ENCODE results near the gene TJP2.

Gene TJP2

DNA sequence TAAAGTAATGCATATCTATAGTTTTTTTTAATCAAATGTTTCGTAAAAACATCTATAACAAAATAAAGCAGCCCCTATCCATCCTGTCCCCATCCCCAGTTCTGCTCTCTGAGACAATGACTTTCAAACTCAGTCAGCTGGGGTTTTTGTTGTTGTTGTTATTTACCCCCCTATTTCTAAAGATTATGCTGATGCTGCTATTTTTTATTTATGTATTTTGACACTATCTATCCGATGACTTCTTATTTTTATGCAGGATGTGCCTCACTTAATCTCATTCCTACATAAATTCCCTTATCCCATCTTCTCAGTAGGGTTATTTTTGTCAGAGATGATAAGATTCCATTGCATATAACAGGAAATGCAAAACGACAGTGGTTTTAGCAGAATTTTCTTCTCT is 105.7 kb downstream of the TJP2 start:
- no peaks in the 10 kb centered on the region for H3K27me3 ChIP-seq (ENCODE audit: insufficient read depth, insufficient read length)
- no peak for TF ChIP-seq ZNF274 (IDR thresholded peaks at IDR 0.05; ENCODE audit: low read depth, low read length)
- TF ChIP-seq SUZ12 (IDR thresholded peaks at IDR 0.05; ENCODE audit: extremely low read depth, insufficient read depth, insufficient read length): no peak
- no peak for TF ChIP-seq YY1 (IDR thresholded peaks at IDR 0.05; ENCODE audit: insufficient read depth, insufficient read length)
- H3K4me1 ChIP-seq (ENCODE audit: insufficient read depth, insufficient read length): no peaks in the 10 kb centered on the region
- H3K9me3 ChIP-seq (ENCODE audit: insufficient read depth, low read length): peaks cover 5% of the 10 kb centered on the region; the same call in 1 of the 2 replicates
- H3K4me3 ChIP-seq (ENCODE audit: insufficient read length, low read depth): no peak overlapping the region
- no peak for DNase-seq (ENCODE audit: low read depth, low spot score)
- no peaks in the 10 kb centered on the region for H3K36me3 ChIP-seq (ENCODE audit: insufficient read depth, insufficient read length, low read length)
- H3K9ac ChIP-seq (ENCODE audit: insufficient read length, low read depth): no peak overlapping the region

DNA sequence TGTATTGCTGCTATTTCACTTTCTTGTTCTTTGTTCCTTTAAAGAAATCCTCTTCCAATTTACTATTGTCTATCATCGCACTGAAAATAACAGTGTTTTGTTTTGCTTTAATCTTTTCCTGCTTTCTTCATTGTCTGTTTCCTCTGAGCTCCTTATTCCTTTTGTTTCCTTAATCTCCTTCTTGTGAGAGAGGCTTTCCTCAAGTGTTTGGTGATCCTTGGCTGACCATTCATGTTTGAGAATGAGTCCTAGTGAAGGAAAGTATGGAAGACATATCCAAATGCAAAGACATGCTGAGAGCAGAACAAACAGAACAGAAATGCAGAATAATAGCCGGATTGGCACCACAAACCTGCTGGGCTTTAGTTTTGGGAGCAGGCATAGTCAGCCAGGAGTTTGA is 108.9 kb downstream of the TJP2 start:
- Histone ChIP-seq H3K27me3 (ENCODE audit: insufficient read depth, insufficient read length) (no peaks in the 10 kb centered on the region), H3K4me1 (ENCODE audit: insufficient read depth, insufficient read length) (no peaks in the 10 kb centered on the region), H3K9ac (ENCODE audit: insufficient read length, low read depth) (no peak overlapping the region), H3K36me3 (ENCODE audit: insufficient read depth, insufficient read length, low read length) (no peaks in the 10 kb centered on the region), H3K4me3 (ENCODE audit: insufficient read length, low read depth) (no peak overlapping the region), H3K9me3 (ENCODE audit: insufficient read depth, low read length) (0 out of 2 replicates have a peak, but pooled peaks cover 5% of the 10 kb centered on the region)
- DNase-seq (ENCODE audit: low read depth, low spot score): peak; percentile 71
- no peak for TF ChIP-seq ZNF274 (IDR thresholded peaks at IDR 0.05; ENCODE audit: low read depth, low read length)
- TF ChIP-seq SUZ12 (IDR thresholded peaks at IDR 0.05; ENCODE audit: extremely low read depth, insufficient read depth, insufficient read length): no peak
- TF ChIP-seq YY1 (IDR thresholded peaks at IDR 0.05; ENCODE audit: insufficient read depth, insufficient read length): no peak

DNA sequence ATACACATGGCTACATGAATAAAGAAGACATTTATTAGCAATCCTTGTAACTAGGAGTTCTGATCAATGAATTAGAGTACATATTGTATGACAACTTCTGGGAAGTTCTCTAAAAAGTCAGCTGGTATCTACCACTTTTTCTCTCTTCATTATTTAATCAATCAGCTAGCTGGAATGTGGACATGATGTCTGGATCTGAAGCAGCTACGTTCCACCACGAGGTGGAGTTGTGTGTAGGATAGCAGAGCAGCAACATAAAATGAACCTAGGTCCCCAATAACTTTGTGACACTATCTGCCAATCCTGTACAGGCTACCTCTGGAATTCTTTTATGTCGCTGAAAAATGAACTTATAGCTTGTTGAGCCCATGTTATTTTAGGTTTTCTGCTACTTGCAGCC is 118.0 kb downstream of the TJP2 start:
- no peak for DNase-seq (ENCODE audit: low read depth, low spot score)
- Histone ChIP-seq H3K36me3 (ENCODE audit: insufficient read depth, insufficient read length, low read length) (no peaks in the 10 kb centered on the region), H3K4me1 (ENCODE audit: insufficient read depth, insufficient read length) (no peaks in the 10 kb centered on the region), H3K27me3 (ENCODE audit: insufficient read depth, insufficient read length) (no peaks in the 10 kb centered on the region), H3K4me3 (ENCODE audit: insufficient read length, low read depth) (no peak overlapping the region), H3K9me3 (ENCODE audit: insufficient read depth, low read length) (no peaks in the 10 kb centered on the region), H3K9ac (ENCODE audit: insufficient read length, low read depth) (no peak overlapping the region)
- TF ChIP-seq SUZ12 (IDR thresholded peaks at IDR 0.05; ENCODE audit: extremely low read depth, insufficient read depth, insufficient read length) (no peak), YY1 (IDR thresholded peaks at IDR 0.05; ENCODE audit: insufficient read depth, insufficient read length) (no peak), ZNF274 (IDR thresholded peaks at IDR 0.05; ENCODE audit: low read depth, low read length) (no peak)

DNA sequence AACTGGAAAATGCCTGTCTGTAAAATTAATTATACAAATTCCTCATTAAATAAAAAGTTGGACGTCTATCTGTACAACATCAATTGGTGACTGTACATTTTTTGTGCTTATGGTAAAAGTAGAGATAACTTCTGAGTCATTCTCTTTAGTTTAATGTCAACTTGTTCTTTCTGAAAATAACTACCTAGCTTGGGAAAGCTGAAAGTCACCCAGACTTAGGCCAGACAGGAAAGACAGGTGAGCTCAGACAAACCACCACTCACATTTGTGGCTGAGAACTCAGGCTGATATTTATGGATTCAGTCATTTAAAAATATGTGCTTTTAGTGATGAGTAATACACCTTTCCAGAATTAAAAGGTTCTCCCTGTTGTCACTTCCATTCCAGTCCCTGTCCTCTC is 119.1 kb downstream of the TJP2 start:
- Histone ChIP-seq H3K9me3 (ENCODE audit: insufficient read depth, low read length) (no peaks in the 10 kb centered on the region), H3K4me3 (ENCODE audit: insufficient read length, low read depth) (no peak overlapping the region), H3K27me3 (ENCODE audit: insufficient read depth, insufficient read length) (no peaks in the 10 kb centered on the region), H3K36me3 (ENCODE audit: insufficient read depth, insufficient read length, low read length) (no peaks in the 10 kb centered on the region), H3K9ac (ENCODE audit: insufficient read length, low read depth) (no peak overlapping the region), H3K4me1 (ENCODE audit: insufficient read depth, insufficient read length) (no peaks in the 10 kb centered on the region)
- no peak for TF ChIP-seq ZNF274 (IDR thresholded peaks at IDR 0.05; ENCODE audit: low read depth, low read length)
- no peak for TF ChIP-seq YY1 (IDR thresholded peaks at IDR 0.05; ENCODE audit: insufficient read depth, insufficient read length)
- TF ChIP-seq SUZ12 (IDR thresholded peaks at IDR 0.05; ENCODE audit: extremely low read depth, insufficient read depth, insufficient read length): no peak
- no peak for DNase-seq (ENCODE audit: low read depth, low spot score)

DNA sequence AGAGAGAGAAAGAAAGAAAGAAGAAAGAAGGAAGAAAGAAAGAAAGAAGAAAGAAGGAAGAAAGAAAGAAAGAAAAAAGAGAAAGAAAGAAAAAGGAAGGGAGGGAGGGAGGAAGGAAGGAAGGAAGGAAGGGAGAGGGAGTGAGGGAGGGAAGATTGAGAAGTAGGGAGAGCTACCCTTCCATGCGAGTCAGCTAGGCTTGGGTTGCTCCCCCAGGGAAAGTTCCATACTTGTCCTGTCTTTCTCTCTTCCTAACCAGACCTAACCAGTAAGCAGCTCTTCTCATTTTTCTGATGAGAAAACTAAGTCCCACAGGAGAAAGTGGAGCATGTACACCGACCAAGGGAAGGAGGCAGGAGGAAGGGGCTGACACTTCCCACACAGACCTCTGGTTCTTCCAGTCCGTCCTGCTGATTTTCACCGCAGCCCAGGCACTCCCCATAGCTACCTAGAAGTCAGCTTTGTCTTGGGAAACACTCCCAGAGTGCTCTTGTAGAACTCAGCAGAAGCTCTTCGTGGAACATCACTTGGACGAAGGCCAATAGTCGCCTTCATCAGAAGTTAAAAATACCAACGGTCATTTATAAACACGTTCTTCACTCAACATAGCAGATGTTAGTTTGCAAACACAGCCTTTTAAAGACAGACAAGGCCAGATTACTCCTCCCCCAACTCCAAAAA is 121.9 kb downstream of the TJP2 start:
- no peaks in the 10 kb centered on the region for H3K36me3 ChIP-seq (ENCODE audit: insufficient read depth, insufficient read length, low read length)
- H3K27me3 ChIP-seq (ENCODE audit: insufficient read depth, insufficient read length): no peaks in the 10 kb centered on the region
- H3K4me1 ChIP-seq (ENCODE audit: insufficient read depth, insufficient read length): no peaks in the 10 kb centered on the region
- TF ChIP-seq YY1 (IDR thresholded peaks at IDR 0.05; ENCODE audit: insufficient read depth, insufficient read length) (no peak), ZNF274 (IDR thresholded peaks at IDR 0.05; ENCODE audit: low read depth, low read length) (no peak), SUZ12 (IDR thresholded peaks at IDR 0.05; ENCODE audit: extremely low read depth, insufficient read depth, insufficient read length) (no peak)
- no peak overlapping the region for H3K4me3 ChIP-seq (ENCODE audit: insufficient read length, low read depth)
- no peaks in the 10 kb centered on the region for H3K9me3 ChIP-seq (ENCODE audit: insufficient read depth, low read length)
- DNase-seq (ENCODE audit: low read depth, low spot score): no peak
- H3K9ac ChIP-seq (ENCODE audit: insufficient read length, low read depth): no peak overlapping the region

DNA sequence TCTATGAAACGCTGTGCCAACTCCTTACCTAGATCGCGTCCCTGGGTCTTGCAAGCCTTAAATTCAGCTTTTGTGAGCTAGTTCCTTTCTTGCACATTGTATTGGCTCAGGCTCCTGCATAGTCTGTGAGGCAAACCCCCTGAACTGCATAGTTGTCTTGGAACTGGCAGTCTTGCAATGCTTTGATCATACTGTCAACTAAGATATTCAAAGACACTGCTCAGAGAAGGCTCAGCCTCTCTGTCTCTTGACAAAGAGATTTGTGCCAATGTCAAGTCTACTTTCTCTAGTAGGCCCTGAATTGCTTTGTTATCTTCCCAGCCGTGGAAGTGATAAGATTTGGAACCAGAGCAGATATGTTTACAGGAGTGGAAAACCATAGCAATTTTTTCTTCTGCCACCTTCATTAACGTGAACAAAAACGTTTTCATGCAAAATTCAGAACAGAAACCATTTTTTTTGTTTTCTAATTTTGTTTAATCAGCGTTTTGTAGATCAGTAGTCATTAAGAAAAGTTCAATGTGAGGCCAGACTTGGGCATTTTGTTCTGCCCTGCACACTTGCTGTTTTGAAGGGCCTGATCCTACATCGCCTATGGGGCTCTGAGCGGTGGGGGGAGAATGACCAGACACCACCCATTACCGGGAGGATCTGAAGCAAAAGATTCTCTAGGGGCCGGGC is 123.4 kb downstream of the TJP2 start:
- Histone ChIP-seq H3K27me3 (ENCODE audit: insufficient read depth, insufficient read length) (no peaks in the 10 kb centered on the region), H3K9ac (ENCODE audit: insufficient read length, low read depth) (no peak overlapping the region), H3K4me3 (ENCODE audit: insufficient read length, low read depth) (no peak overlapping the region), H3K36me3 (ENCODE audit: insufficient read depth, insufficient read length, low read length) (no peaks in the 10 kb centered on the region), H3K9me3 (ENCODE audit: insufficient read depth, low read length) (no peaks in the 10 kb centered on the region), H3K4me1 (ENCODE audit: insufficient read depth, insufficient read length) (no peaks in the 10 kb centered on the region)
- TF ChIP-seq YY1 (IDR thresholded peaks at IDR 0.05; ENCODE audit: insufficient read depth, insufficient read length): no peak
- TF ChIP-seq SUZ12 (IDR thresholded peaks at IDR 0.05; ENCODE audit: extremely low read depth, insufficient read depth, insufficient read length): no peak
- TF ChIP-seq ZNF274 (IDR thresholded peaks at IDR 0.05; ENCODE audit: low read depth, low read length): no peak
- DNase-seq (ENCODE audit: low read depth, low spot score): no peak

DNA sequence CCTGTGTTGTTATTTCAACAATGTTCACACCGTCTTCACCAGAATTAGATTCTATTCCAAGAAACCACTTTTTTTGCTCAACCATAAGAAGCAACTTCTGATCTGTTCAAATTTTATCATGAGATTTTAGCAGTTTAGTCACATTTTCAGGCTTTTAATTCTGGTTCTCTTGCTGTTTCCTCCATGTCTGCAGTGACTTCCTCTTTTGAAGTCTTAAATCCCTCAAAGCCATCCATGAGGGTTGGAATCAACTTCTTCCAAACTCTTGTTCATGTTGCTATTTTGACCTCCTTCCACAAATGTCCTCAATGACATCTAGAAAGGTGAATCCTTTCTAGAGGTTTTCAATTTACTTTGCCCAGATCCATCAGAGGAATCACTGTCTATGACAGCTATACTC is 125.2 kb downstream of the TJP2 start:
- no peaks in the 10 kb centered on the region for H3K27me3 ChIP-seq (ENCODE audit: insufficient read depth, insufficient read length)
- DNase-seq (ENCODE audit: low read depth, low spot score): no peak
- H3K9me3 ChIP-seq (ENCODE audit: insufficient read depth, low read length): 0 out of 2 replicates have a peak, but pooled peaks cover 1% of the 10 kb centered on the region
- no peaks in the 10 kb centered on the region for H3K36me3 ChIP-seq (ENCODE audit: insufficient read depth, insufficient read length, low read length)
- no peak overlapping the region for H3K4me3 ChIP-seq (ENCODE audit: insufficient read length, low read depth)
- TF ChIP-seq ZNF274 (IDR thresholded peaks at IDR 0.05; ENCODE audit: low read depth, low read length) (no peak), SUZ12 (IDR thresholded peaks at IDR 0.05; ENCODE audit: extremely low read depth, insufficient read depth, insufficient read length) (no peak), YY1 (IDR thresholded peaks at IDR 0.05; ENCODE audit: insufficient read depth, insufficient read length) (no peak)
- H3K4me1 ChIP-seq (ENCODE audit: insufficient read depth, insufficient read length): no peaks in the 10 kb centered on the region
- no peak overlapping the region for H3K9ac ChIP-seq (ENCODE audit: insufficient read length, low read depth)

Data from NT2/D1 (cell line).